ENCODE measurements around the gene GALNT13.

Gene GALNT13

DNA sequence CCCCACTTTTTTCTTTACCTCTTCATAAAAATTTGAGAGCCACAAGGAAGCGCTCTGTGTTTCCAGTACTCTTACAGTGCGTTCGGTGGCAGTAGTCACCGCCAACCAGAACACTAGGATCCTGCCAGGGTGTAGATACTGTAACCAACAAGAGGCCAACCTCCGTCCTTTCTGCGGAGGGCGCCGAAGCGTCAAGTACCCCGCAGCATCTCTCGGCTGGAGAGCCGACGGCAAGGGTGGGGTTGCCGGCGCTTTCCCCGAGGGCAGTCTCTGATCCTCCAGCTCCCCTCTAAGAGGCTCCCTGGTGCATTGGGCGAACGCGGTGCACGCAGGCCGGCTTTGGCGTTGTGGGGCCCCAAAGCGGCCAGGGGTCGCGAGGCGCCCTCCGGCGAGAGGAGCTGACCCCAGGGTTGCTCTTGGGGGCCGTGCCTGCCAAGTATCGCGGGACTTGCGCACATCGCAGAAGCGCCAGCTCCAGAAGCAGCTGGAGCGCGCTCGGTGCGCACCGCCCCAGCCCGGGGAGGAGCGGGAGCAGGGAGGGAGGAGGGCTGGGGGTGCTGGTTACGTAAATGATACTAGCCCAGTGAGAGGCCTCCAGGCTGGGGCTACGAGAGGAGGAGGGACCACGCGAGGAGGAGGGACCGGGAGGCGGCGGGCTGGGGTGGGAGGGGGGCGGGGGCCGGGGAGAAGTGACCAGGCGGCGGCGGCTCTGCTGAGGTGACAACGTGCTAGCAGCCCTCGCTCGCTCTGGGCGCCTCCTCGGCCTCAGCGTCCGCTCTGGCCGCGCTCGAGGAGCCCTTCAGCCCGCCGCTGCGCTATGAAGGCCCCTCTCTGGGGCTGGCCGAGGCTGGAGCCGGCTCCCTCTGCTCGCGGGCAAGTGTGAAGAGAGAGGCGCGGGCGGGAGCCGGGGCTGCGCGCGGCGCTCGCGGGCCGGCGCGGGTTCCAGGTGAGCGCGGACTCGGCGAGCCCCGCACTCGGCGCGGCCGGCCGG lies at the start of gene GALNT13:
GALNT13 (plus strand) TSS at position 692 of the 991 bp plus-strand sequence.
- H3K27ac Mint-ChIP-seq = no peak within 1 kb of the TSS
- no peak within 1 kb of the TSS for H3K4me3 Mint-ChIP-seq
- H3K36me3 Mint-ChIP-seq = no peaks in the 10 kb centered on the region

DNA sequence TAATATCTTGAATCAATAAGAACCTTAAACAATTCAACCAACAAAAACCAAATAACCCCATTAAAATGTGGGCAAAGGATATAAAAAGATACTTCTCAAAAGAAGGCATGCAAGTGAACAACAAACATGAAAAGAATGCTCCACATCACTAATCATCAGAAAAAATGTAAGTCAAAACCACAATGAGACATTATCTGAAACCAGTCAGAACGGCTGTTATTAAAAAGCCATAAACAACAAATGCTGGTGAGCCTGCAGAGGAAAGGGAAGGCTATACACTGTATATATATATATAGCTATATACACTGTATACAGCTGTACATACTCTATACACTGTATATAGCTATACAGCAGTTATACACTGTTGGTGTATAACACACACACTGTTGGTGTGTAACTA lies 47.8 kb upstream of the GALNT13 start:
- Mint-ChIP-seq H3K27me3 (no peaks in the 10 kb centered on the region), H3K9me3 (ENCODE audit: low read depth) (peaks cover 16% of the 10 kb centered on the region), H3K4me3 (no peak overlapping the region), H3K36me3 (no peaks in the 10 kb centered on the region), H3K27ac (no peak overlapping the region), H3K4me1 (ENCODE audit: low read depth) (no peaks in the 10 kb centered on the region)

More for the DNA sequence above, at the start of gene GALNT13:
- Mint-ChIP-seq H3K9me3 (ENCODE audit: low read depth) (no peaks in the 10 kb centered on the region), H3K4me1 (ENCODE audit: low read depth) (peaks cover 3% of the 10 kb centered on the region), H3K27me3 (peaks cover 25% of the 10 kb centered on the region)

GRCh38 chr2:153828335-153828734 lies 43.4 kb upstream of the GALNT13 start:
- Mint-ChIP-seq H3K27me3 (no peaks in the 10 kb centered on the region), H3K9me3 (ENCODE audit: low read depth) (peaks cover 18% of the 10 kb centered on the region), H3K36me3 (no peaks in the 10 kb centered on the region), H3K27ac (no peak overlapping the region), H3K4me3 (no peak overlapping the region), H3K4me1 (ENCODE audit: low read depth) (no peaks in the 10 kb centered on the region)

DNA sequence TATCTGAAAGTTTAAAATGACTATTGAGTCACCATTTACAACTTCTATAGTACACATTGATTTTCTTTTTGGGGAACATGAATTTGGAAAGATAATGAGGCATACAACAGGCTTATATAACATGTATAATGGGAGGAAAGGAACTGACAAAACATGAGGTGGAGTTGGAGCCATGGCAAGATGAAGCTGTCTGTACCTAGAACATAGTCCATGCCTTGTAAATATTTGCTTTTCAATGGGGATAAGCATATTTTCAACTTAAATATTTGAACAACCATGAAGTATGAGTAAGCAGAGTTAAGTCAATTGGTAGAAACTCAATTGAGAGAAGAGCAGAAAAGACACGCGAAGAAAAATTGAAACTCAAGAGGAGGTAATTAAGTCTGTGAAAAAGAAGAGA lies 37.1 kb upstream of the GALNT13 start:
- H3K27ac Mint-ChIP-seq = no peak overlapping the region

DNA sequence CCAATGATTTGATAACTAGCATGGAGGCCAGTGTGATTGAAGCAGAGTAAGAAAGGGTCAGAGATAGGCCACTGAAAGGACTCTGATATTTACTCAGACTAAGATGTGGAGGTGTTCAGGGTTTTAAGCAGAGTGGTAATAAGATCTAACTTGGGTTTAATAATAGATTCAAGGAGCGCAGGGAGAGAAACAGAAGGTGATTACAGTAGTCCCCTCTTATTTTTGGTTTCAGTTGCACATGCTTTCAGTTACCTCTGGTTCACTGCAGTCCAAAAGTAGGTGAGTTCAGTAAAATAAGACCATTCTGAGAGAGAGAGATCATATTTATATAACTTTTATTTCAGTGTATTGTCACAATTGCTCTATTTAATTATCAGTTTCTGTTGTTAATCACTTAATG lies 13.5 kb upstream of the GALNT13 start:
- no peaks in the 10 kb centered on the region for H3K27me3 Mint-ChIP-seq
- H3K9me3 Mint-ChIP-seq (ENCODE audit: low read depth) = peaks cover 8% of the 10 kb centered on the region
- no peaks in the 10 kb centered on the region for H3K4me1 Mint-ChIP-seq (ENCODE audit: low read depth)
- no peak overlapping the region for H3K4me3 Mint-ChIP-seq
- no peaks in the 10 kb centered on the region for H3K36me3 Mint-ChIP-seq
- no peak overlapping the region for H3K27ac Mint-ChIP-seq

More for the DNA sequence above, 37.1 kb upstream of the GALNT13 start:
- Mint-ChIP-seq H3K4me1 (ENCODE audit: low read depth) (no peaks in the 10 kb centered on the region), H3K27me3 (no peaks in the 10 kb centered on the region), H3K9me3 (ENCODE audit: low read depth) (peaks cover 17% of the 10 kb centered on the region), H3K36me3 (no peaks in the 10 kb centered on the region), H3K4me3 (no peak overlapping the region)

DNA sequence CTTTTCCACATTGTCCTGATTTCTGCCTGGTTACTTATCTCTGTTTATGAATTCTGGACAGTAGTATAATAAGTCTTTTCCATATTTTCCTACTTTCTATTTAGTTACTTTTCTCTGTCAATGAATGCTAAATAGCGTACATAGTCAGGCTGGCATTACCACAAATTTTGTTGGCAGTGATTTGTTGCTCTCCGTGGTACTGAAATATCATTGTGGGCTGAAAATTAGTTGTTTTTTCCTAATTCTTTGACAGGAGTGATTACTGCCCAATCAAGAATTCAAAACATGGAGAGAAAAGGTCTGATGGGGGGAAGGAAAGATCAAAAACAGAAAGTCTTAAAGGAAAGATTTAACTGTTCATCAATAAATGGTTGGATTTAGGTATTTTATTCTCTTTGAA lies 7.7 kb upstream of the GALNT13 start:
- no peak overlapping the region for H3K27ac Mint-ChIP-seq
- H3K36me3 Mint-ChIP-seq = no peaks in the 10 kb centered on the region
- H3K4me3 Mint-ChIP-seq = no peak overlapping the region
- no peaks in the 10 kb centered on the region for H3K27me3 Mint-ChIP-seq
- H3K4me1 Mint-ChIP-seq (ENCODE audit: low read depth) = no peaks in the 10 kb centered on the region
- H3K9me3 Mint-ChIP-seq (ENCODE audit: low read depth) = peaks cover 3% of the 10 kb centered on the region

DNA sequence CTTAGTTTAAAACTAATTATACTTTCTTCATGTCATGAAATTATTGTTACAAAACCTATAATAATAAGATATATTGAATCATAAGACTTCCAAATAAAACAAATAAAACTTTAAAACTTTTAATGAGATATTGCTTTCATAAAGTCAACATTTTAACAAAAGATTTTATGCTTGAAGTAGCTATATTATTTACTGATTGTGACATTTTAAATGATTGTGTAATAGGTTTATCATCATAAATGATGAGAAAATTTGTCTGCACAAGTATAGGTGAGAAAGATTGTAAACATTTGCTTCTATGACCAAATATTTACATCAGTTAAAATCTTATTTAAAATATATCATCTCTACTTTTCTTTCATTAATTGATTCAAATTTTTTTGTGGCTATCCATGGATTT lies 5.1 kb upstream of the GALNT13 start:
- H3K27me3 Mint-ChIP-seq = peaks cover 12% of the 10 kb centered on the region
- H3K27ac Mint-ChIP-seq = no peak overlapping the region
- no peaks in the 10 kb centered on the region for H3K4me1 Mint-ChIP-seq (ENCODE audit: low read depth)
- H3K4me3 Mint-ChIP-seq = no peak overlapping the region
- H3K36me3 Mint-ChIP-seq = no peaks in the 10 kb centered on the region
- H3K9me3 Mint-ChIP-seq (ENCODE audit: low read depth) = peaks cover 3% of the 10 kb centered on the region

GRCh38 chr2:153870308-153870707 lies 1.4 kb upstream of the GALNT13 start:
- H3K9me3 Mint-ChIP-seq (ENCODE audit: low read depth) = no peaks in the 10 kb centered on the region
- peaks cover 3% of the 10 kb centered on the region for H3K4me1 Mint-ChIP-seq (ENCODE audit: low read depth)
- no peak overlapping the region for H3K27ac Mint-ChIP-seq
- no peaks in the 10 kb centered on the region for H3K36me3 Mint-ChIP-seq
- H3K27me3 Mint-ChIP-seq = peaks cover 25% of the 10 kb centered on the region
- no peak overlapping the region for H3K4me3 Mint-ChIP-seq

GRCh38 chr2:153872311-153873051 lies 759 bp downstream of the GALNT13 start:
- Mint-ChIP-seq H3K9me3 (ENCODE audit: low read depth) (no peaks in the 10 kb centered on the region), H3K4me1 (ENCODE audit: low read depth) (peaks cover 3% of the 10 kb centered on the region), H3K36me3 (no peaks in the 10 kb centered on the region), H3K4me3 (no peak overlapping the region), H3K27ac (no peak overlapping the region), H3K27me3 (peaks cover 25% of the 10 kb centered on the region)

GRCh38 chr2:153873052-153874048 lies 1.6 kb downstream of the GALNT13 start:
- Mint-ChIP-seq H3K9me3 (ENCODE audit: low read depth) (no peaks in the 10 kb centered on the region), H3K27ac (no peak overlapping the region), H3K4me3 (no peak overlapping the region), H3K4me1 (ENCODE audit: low read depth) (peaks cover 3% of the 10 kb centered on the region), H3K36me3 (no peaks in the 10 kb centered on the region), H3K27me3 (peaks cover 25% of the 10 kb centered on the region)

GRCh38 chr2:153875801-153876466 lies 4.2 kb downstream of the GALNT13 start:
- Mint-ChIP-seq H3K36me3 (no peaks in the 10 kb centered on the region), H3K27me3 (peaks cover 17% of the 10 kb centered on the region)

DNA sequence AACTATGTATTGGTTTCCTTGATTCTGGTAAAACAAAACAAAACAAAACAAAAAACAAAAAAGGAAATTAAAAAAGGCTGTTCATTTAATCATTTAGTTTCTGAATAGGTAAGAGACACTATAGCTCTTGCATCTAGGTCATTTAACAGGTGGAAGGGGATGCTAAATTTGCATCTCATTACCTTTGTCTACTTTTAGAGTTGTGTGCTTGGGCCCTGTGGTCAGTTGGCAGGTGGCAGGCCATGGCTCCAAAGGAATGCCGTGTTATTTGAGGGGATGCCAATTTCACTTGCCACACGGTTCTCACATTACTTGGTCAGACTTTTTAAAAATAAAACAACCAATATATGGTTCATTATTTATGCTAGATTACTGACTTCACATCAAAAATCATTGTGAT lies 9.2 kb downstream of the GALNT13 start:
- H3K9me3 Mint-ChIP-seq (ENCODE audit: low read depth) = no peaks in the 10 kb centered on the region
- H3K4me3 Mint-ChIP-seq = no peak overlapping the region
- no peaks in the 10 kb centered on the region for H3K36me3 Mint-ChIP-seq
- H3K4me1 Mint-ChIP-seq (ENCODE audit: low read depth) = no peaks in the 10 kb centered on the region
- H3K27ac Mint-ChIP-seq = no peak overlapping the region
- H3K27me3 Mint-ChIP-seq = no peaks in the 10 kb centered on the region

More at GRCh38 chr2:153875801-153876466, 4.2 kb downstream of the GALNT13 start:
- Mint-ChIP-seq H3K9me3 (ENCODE audit: low read depth) (no peaks in the 10 kb centered on the region), H3K4me3 (no peak overlapping the region), H3K4me1 (ENCODE audit: low read depth) (peaks cover 3% of the 10 kb centered on the region), H3K27ac (no peak overlapping the region)

- no peaks in the 10 kb centered on the region for H3K9me3 Mint-ChIP-seq (ENCODE audit: low read depth)
- no peaks in the 10 kb centered on the region for H3K36me3 Mint-ChIP-seq
- no peak overlapping the region for H3K4me3 Mint-ChIP-seq
- H3K27me3 Mint-ChIP-seq = no peaks in the 10 kb centered on the region
- H3K4me1 Mint-ChIP-seq (ENCODE audit: low read depth) = no peaks in the 10 kb centered on the region
- no peak overlapping the region for H3K27ac Mint-ChIP-seq
These were observed 15.1 kb downstream of the GALNT13 start for GRCh38 chr2:153886833-153887232.

DNA sequence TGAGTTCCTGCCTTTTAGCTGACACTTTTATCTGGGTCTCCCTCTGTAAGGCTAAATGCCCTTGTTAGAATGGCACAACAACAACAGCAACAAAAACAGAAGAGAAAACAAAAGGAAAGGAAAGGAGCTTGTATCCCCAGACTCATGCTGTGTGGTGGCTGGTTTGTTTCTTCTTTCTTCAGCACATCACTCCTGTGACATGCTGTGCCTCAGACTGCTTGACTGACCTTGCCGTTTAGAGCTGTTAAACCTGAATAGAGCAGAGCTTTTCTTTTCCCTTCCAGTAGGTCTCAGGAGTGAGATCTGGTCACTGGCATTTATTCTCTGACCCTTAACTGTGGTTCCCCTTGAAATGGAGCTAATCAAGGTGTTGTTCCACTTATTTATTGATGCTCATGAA lies 18.9 kb downstream of the GALNT13 start:
- Mint-ChIP-seq H3K36me3 (no peaks in the 10 kb centered on the region), H3K9me3 (ENCODE audit: low read depth) (no peaks in the 10 kb centered on the region), H3K27me3 (no peaks in the 10 kb centered on the region), H3K27ac (no peak overlapping the region), H3K4me3 (no peak overlapping the region), H3K4me1 (ENCODE audit: low read depth) (no peaks in the 10 kb centered on the region)
